GM13976 (cell line): ENCODE measurements around the gene ANKRD9.

Source experiments
- DNase-seq: peaks from one replicate; pipeline ENCODE4 v3.0.0; 2012; ENCODE audit warnings: low spot score
- in situ Hi-C: fragments of 300-500 bp; cut with MboI; formaldehyde crosslinking; loops from one replicate; pipeline ENCODE4 v1.12.0; 2022; ENCODE audit warnings: low sequenced_read_pairs, mixed read lengths, inconsistent platforms; ENCODE audit not compliant: unreplicated experiment
- TF ChIP-seq, protein P1 (sequence below): IDR thresholded peaks from 2 replicates; pipeline ENCODE4 v1.5.1; 2012; ENCODE audit warnings: borderline replicate concordance, mild to moderate bottlenecking; ENCODE audit not compliant: insufficient read depth; ENCODE audit errors: extremely low read depth, missing control alignments, control extremely low read depth

ANKRD9 gene

DNA sequence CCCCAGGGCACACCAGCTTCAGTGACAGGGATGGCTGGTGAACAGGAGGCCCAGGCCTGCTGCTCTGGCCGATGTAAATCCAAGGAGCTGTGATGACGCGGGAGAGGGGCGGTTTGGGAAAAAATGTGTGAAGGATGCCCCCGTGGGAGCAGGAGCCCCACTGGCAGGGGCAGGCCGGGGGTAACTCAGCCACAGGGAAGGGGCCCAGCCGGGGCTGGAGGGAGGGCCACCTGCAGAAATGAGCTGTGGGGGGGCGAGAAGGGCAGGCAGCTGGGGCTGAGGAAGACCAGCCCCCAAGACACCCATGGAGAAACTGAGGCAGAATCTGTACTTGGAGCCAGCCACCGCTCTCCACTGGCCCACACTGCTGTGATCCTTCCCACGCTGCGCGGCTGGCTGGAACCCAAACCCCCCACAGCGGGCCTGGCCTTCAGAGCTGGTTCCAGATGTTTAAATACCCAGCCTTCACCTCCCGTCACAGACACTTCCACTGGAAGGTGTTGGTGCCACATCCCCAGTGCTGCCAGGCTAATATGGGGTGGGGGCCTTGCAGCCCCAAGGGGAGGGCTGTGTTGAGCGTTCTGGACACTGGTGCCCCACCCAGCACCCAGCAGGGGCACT is 28.5 kb upstream of the ANKRD9 start:
- in situ Hi-C loops = no loop called here
- DNase-seq = no peak
- TF ChIP-seq, protein P1, sequence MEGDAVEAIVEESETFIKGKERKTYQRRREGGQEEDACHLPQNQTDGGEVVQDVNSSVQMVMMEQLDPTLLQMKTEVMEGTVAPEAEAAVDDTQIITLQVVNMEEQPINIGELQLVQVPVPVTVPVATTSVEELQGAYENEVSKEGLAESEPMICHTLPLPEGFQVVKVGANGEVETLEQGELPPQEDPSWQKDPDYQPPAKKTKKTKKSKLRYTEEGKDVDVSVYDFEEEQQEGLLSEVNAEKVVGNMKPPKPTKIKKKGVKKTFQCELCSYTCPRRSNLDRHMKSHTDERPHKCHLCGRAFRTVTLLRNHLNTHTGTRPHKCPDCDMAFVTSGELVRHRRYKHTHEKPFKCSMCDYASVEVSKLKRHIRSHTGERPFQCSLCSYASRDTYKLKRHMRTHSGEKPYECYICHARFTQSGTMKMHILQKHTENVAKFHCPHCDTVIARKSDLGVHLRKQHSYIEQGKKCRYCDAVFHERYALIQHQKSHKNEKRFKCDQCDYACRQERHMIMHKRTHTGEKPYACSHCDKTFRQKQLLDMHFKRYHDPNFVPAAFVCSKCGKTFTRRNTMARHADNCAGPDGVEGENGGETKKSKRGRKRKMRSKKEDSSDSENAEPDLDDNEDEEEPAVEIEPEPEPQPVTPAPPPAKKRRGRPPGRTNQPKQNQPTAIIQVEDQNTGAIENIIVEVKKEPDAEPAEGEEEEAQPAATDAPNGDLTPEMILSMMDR = no peak

DNA sequence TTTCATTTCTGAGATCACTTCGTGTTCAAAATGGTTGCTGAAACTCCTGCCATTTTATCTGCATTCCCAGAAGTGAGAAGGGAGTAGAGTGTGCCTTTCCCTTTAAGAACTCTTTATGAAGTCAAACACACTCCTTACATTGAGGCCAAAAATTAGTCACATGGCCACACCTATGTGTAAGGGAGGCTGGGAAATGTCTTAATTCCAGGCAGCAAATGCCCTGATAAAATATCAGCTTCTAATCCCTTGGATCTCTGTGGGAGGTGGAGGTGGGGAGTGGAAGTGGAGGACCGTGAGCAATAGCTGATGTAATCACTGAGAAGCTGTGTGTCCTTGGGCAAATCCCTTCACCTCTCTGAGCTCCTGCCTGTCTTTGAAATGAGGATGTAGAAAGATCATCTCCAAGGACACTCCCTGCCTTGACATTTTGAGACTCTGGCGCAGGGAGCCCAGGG is 22.7 kb upstream of the ANKRD9 start:
- in situ Hi-C loops = no loop called here
- TF ChIP-seq, protein P1 = no peak
- DNase-seq = no peak

DNA sequence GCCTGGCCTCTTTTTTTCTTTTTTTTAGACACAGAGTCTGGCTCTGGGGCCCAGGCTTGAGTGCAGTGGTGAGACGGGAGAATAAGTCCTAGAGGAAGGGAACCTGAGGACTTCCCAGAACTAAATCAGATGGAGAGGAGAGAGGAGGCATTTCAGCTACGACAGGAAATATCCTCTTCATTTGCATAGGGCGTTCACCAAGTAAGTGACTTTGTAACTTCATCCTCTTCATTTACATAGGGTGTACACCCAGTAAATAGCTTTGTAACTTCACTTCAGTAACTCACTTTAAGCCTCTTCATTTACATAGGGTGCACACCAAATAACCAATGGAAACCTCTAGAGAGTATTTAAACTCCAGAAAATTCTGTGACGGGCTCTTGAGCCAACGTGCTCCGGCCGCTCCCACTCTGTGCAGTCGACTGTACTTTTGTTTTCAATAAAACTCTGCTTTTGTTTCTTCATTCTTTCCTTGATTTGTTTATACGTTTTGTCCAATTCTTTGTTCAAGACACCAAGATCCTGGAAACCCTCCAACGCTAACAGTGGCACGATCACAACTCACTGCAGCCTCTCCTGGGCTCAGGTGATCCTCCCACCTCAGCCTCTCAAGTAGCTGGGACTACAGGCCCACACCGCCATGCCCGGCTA is 21.4 kb upstream of the ANKRD9 start:
- no peak for DNase-seq
- in situ Hi-C loops = no loop called here
- TF ChIP-seq, protein P1 = no peak

DNA sequence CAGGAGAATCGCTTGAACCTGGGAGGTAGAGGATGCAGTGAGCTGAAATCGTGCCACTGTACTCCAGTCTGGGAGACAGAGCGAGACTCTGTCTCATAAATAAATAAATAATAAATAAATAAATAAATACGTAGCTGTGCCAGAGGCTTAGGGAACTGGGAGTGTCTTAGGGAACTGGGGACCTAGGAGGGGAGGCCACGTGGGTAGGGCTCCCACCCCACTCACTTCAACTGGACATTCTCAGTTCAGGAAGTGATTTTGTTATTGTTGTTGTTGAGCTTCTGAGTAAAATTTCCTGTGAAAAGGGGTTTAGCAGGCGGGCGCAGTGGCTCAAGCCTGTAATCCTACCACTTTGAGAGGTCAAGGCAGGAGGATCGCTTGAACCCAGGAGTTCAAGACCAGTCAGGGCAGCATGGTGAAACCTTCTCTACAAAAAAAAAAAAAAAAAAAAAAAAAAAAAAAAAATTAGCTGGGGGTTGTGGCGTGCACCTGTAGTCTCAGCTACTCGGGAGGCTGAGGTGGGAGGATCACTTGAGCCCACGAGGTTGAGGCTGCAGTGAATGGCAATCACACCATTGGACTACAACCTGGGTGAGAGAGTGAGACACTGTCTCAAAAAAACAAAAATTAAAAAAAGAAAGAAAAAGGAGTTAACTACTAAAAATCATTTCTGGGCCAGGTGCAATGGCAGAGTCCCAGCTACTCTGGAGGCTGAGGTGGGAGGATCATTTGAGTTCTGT is 19.0 kb upstream of the ANKRD9 start:
- in situ Hi-C loops = no loop called here
- DNase-seq = no peak
- TF ChIP-seq, protein P1 = no peak

DNA sequence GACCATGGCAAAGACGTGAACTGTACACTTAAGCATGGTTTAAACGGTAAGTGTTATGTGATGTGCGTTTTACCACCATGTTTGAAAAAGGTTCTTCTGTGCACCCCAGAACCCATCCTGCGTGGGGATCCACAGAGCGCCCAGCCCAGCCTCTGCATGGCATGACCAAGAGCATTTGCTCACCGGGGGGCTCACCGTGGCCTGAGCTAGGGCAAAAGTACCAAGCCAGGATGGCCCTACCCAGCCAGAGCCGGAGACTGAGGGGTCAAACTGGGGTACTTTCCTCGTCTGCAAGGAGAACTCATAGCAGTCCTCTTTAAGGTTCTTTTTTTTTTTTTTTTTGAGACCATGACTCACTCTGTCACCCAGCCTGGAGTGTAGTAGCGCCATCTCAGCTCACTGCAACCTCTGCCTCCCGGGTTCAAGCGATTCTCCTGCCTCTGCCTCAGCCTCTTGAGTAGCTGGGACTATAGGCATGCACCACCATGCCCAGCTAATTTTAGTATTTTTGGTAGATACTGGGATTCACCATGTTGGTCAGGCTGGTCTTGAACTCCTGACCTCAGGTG is 16.4 kb upstream of the ANKRD9 start:
- in situ Hi-C loops = no loop called here
- TF ChIP-seq, protein P1 = no peak
- no peak for DNase-seq

DNA sequence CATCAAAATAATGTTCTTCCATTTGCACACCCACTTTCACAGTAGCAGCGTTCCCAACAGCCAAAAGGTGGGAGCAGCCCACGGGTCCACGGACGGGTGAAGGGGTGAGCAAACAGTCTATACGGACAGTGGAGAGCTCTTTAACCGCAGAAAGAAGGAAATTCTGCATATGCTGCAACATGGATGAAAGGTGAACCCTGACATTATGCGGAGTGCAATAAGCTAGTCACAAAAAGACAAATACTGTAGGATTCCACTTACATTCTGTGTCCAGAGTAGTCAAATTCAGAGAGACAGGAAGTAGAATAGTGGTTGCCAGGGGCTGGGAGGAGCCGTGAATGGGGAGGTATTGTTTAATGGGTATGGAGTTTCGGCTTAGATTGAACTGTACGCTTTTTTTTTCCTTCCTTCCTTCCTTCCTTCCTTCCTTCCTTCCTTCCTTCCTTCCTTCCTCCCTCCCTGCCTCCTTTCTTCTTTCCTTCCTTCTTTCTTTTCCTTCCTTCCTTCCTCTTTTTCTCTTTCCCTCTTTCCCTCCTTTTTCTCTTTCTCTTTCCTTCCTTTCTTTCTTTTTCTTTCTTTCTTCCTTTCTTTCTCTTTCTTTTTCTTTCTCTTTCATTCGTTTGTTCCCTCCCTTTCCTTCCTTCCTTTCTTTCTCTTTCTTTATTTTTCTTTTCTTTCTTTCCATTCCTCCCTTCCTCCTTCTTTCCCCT is 15.8 kb upstream of the ANKRD9 start:
- in situ Hi-C loops = no loop called here
- TF ChIP-seq, protein P1 = no peak

More for the DNA sequence above, 15.8 kb upstream of the ANKRD9 start:
- no peak for DNase-seq
